ENCODE data around the gene CPXM1.
"Not testable (repeated sequence)": the region's sequence is repeated elsewhere in the genome, so short reads cannot be mapped to it uniquely, and the experiment has no call there.

CPXM1 gene

DNA sequence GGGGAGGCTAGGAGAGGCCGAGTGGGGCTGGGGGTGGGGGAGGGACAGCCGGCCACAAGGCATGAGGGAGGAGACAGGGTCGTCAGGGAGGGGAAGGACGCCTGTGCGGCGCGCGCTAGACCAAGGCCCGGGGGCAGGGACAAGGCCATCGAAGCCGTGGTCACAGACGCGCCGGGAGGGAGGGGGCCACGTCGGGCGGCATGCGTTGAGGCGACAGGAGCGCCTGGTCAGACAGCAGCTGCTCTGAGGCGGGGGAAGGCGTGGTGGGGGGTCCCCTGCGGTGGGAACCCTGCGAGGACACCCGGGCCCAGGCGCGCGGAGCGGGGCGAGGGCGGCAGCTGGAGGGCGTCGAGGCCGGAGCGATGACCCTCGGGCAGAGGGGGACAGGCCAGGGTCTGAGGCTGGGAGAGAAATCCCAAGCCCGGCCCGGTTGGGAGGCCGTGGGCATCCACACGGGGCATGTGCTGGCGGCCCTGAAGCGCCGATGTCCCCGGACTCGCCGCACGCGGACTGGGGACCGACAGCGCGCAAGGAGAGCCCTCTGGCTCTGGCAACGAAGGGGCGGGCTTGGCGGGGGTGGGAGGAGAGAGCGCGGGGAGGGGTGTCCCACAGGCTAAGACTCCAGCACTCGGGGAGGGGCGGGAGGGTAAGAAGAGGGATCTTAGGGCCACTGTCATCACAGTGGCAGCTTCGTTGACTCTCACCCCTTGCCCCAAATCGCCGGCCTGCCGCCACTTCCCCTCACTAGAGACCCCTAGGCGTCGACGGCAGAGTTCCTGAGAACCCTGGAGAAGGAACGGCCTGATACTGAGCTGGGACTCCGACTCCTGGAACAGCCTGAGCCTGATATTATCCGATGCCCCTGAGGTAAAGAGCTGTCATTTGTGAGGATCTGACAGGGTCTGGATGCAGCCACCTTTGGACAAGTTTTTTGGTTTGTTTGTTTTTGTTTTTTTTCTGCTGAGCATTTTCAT, 20.8 kb upstream of the CPXM1 start:
- no peak for DNase-seq

DNA sequence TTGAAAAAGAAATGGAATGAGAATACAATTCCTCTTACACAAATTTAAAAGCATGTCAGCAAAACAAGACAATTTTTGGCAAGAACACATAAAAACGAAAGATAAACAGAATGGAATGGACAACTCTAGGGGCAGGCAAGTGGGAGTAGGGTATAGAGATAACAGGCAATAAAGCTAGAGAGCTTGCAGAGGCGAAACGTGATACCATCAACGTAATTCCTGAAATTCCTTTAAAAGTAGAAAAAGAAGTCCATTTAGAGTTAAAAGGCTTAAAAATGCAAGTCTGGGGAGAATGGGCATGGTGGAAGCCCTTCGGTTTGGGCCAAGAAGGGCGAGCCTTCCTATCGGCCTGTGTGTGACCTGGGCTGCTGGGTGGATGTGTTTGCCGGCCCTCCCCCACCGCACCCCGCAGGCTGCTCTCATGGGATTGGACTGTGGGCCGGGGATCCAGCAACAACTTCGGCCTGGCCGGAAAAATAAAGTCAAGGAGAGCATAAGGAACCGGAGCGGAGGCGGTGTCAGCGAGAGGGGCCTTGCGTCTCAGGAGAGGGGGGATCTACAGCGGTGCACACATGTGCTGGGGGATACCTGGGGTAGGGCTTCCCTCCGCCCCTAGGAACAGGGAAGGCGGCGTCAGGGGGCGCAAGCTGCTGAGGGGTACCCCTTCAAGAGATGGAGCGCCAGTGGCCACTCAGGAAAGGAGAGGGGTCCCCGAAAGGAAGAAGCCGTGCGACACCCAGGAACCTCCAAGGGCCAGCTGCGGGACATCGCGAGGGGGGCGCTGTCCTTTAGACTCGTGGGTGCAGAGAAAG, 19.9 kb upstream of the CPXM1 start:
- no peak for DNase-seq

DNA sequence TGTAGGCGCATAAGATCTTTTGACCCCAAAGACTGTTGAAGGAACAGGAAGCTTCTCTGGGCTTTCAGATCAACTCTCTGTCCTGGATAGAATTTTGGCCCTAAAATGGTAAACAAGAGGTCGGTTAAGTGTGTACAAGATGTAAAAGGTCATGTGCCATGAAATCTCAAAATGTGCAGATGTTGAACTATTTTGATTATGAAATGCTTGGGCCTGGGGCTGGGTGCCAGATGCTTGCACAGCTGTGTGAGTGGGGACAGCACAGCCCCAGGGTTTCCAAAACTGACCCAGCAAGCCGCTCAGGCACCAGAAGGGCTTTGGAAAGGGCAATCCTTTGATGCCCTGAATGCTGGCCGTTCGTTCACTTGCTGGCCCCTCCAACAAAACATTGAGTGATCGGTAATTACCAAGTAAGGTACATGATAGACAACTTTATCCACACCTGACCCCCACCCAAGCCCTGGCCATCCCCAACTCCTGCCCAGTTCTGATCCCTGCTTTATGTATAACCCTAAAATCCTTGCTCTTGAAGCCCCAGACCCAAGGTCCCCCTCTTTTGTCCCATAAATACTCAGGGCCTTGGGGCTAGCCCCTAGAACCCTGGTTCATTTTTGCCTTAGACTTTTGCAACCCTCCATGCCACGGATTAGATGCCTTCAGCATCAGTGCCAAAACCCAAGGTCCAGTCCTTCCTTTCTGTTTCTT, 17.6 kb upstream of the CPXM1 start:
- no peak for DNase-seq

DNA sequence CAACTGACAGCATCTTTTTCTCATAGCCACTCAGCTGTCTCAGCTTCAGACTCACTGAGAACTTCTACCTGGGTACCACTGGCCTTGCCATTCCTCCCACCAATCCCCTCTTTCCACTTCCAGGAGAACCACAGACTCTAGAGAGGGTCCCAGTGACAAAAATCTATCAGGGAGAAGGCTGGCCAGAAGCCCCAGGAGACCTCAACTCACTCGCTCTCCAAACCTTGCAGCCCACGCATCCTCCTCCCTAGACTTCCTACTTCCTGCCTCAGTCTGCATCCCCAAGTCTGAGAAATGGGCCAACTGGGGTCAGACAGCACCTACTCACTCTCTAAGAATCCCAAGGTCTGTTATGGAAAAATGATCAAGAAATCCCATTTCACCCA, 16.9 kb upstream of the CPXM1 start:
- DNase-seq: no peak

DNA sequence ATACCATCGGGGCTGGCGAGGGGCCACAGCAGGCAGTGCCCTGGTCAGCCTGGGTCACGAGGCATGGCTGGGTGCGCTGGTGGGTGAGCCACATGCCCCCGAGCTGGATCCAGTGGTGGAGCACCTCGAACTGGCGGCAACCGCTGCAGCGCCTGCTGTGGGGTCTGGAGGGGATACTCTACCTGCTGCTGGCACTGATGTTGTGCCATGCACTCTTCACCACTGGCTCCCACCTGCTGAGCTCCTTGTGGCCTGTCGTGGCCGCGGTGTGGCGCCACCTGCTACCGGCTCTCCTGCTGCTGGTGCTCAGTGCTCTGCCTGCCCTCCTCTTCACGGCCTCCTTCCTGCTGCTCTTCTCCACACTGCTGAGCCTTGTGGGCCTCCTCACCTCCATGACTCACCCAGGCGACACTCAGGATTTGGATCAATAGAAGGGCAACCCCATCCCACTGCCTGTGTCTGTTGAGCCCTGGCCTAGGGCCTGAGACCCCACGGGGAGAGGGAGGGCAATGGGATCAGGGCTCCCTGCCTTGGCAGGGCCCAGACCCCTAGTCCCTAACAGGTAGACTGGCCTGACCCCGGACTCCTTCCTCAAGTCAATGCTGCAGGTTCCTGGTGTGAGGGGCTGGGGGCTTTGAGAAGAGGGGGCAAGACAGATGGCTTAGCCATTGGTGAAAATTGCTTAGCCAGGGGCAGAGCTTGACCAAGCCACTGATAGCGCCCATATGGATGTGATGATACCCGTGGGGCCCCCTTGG, 16.3 kb upstream of the CPXM1 start:
- DNase-seq: no peak

DNA sequence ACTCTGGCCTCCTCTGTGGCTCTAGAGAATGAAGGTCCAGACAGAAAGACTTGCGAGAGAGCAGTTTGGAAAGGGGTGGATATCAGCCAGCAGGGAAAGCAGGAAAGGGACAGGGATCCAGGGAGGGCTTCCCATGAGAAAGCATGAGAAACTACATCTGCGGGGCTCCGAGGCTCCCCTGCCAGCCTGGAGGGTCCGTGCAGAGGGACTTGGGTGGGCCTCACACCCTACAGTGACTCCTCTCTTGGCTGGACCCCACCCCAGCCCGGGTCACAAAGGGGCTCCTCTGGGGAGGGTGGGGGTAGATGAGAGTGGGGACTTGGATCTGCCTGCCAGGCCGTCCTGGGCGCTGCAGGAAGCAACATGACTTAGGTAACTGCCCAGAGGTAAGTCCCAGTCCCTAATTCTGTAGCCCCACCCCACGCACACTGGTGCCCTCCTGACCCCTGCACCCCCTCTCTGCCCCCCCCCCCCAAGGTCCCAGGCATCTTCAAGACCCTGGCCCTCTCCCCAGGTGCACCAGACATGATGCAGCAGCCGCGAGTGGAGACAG, 15.7 kb upstream of the CPXM1 start, which contains the start of gene TMEM239:
TSS of gene TMEM239 (plus strand) at position 335 of the 553 bp plus-strand sequence. CDS start at position 526, 191 bp downstream.
- no peak for DNase-seq

DNA sequence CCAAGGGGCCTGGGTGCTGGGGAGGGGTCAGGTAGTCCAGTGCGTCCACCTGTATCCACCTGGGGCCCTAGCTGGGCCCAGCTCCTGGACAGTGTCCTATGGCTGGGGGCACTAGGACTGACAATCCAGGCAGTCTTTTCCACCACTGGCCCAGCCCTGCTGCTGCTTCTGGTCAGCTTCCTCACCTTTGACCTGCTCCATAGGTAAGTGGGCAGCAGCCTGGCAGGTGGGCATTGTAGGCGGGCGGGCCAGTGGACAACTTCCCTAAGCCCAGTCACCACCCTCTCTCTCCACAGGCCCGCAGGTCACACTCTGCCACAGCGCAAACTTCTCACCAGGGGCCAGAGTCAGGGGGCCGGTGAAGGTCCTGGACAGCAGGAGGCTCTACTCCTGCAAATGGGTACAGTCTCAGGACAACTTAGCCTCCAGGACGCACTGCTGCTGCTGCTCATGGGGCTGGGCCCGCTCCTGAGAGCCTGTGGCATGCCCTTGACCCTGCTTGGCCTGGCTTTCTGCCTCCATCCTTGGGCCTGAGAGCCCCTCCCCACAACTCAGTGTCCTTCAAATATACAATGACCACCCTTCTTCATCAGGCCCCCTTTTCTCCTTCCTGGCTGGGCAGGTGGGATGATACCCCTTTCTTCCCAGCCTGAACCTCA, 14.9 kb upstream of the CPXM1 start:
- no peak for DNase-seq

DNA sequence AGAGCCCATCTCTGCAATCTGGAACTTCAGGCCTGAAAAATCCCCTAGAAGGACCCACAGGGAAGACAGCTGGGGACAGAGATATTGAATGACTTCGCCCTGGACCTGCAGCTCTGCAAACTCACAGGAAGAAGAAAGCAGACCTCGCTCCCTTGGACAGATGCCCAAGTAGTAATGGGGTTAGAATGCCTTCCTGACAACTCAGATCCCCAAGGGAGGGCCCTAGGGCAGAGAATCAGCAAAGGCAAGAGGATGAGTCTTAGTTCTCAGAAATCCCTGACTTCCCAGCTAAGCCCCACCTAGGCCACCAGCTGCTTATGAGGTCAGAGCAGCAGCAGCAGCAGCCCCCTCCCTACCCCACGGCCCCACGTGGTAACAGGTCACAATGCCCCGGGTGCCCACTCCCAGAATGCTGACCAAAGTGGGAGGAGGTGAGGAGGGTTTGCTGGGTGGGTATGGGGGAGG, 14.2 kb upstream of the CPXM1 start, which contains the start of gene C20orf141:
TSS of gene C20orf141 (plus strand) at position 401 of the 465 bp plus-strand sequence. CDS start 198 bp downstream, outside the sequence.
- no peak for DNase-seq

- no peak for DNase-seq
These were observed 13.6 kb upstream of the CPXM1 start for GRCh38 chr20:2814076-2814475.

DNA sequence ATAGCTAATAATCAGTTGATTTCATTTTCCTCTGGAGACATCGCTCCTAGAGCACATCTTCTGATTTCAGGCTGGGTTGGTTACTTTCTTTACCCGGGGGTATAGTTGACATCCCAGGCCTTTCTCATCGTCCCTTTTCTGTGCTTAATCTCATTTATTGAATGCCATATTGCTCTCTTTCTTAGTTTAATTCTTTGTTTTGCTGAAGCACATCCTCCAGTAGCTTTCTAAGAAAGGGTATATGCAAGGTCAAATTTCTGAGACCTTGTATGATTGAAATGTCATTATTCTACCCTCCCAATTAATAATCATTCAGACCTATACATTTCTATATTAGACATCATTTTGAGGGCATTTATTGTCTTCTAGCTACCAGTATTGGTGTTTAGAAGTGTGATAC, 11.8 kb upstream of the CPXM1 start:
- DNase-seq: no peak

DNA sequence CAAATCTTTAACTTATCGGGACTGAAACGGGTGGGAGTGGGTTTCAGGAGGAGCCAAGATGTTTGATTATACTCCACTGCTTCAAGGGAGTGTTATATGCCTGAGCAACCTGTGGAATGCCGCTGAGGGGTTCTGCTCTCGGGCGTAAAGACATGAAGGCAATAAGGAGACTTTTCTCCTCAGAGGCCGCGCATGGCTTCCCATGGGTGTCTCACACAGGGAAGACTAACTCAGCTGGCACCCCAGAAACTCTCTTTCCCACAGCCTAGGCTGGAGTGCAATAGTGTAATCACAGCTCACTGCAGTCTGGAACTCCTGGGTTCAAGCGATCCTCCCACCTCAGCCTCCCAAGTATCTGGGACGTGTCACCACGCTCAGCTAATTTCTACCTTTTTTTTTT, 9.3 kb upstream of the CPXM1 start:
- no peak for DNase-seq

GRCh38 chr20:2807929-2808328, 7.5 kb upstream of the CPXM1 start:
- DNase-seq: not testable (repeated sequence)

DNA sequence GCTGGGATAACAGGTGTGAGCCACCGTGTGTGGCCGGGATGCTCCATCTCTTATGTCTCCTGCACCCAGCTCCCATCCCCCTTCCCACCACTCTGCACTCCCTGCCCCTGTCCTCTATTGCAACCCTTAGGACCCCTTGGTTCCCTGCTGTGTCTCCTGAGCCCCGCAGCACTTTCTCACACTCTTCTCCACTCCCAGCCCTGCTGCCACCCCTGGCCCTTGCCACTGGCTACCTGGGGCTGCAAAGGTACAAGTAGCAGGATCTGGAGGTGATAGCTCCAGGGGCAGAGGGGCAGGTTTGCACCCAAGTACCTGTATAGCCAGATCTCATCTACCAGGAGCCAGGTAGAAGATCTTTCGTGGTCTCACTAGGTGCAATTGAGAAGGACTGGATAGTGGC, 6.6 kb upstream of the CPXM1 start:
- DNase-seq: no peak

DNA sequence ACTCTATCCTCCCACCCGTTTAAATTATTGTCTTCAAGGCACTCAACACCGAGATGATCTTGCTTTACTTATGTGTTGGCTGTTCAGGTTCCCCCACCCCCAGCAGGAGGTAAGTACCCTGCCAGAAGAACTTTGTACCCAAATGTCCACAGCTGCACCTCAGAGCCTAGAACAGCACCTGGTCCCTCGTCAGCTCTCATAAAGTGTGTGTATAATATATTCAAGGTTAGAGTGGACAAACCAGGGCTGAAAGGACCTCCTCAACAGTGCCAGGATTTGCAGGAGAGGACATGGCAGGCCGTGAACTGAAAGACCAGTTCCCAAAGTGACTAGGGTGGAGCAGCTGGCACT, 5.9 kb upstream of the CPXM1 start:
- DNase-seq: no peak

DNA sequence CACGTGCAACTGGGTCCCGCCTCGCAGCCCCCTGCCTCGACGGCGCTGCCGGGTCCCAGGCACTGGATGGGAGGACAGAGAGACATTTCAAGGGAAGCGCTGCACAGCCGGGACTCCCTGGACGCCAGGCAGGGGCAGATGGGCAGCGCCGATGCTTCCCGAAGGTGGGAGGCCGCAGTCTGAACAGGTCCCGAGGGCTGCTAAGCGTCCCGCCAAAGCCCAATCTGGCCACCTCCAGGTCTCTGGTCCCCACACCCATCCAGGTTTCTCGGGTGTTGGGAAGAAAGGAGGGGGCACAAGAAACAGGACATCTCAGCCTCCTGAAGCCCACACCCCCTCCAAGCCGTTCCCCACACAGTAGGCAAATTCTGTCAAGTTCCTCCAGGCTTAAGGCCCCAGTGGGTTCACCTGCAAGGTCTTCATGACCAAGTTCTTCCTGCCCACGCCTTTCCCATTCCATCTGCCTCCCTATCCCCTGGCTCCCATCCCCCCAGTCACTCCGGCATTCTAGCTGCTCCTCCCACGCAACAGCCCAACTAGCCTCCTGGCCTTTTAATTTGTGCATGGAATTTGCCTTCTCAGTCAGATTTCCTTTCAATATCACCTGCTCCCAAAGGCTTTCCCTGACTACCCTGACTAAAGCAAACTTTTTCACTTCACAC, 5.4 kb upstream of the CPXM1 start:
- DNase-seq: no peak

- no peak for DNase-seq
These were observed 4.6 kb upstream of the CPXM1 start for GRCh38 chr20:2804852-2805688.

GRCh38 chr20:2804041-2804828, 3.8 kb upstream of the CPXM1 start:
- DNase-seq: no peak

GRCh38 chr20:2801286-2801728, 880 bp upstream of the CPXM1 start:
- DNase-seq: no peak

Measured in activated CD4-positive, alpha-beta T cell treated with anti-CD3 and anti-CD28 coated beads, Interleukin-2, amount 50 U/mL, for 16 hours (primary cell).